ENCODE measurements around the gene CDH24. TPM values are rescaled to one million over a fixed set of nuclear protein-coding genes. Genes with fewer than 3 reads are reported as not detected.

Gene CDH24
- total and polyA plus RNA-seq, 2 of the 13 experiments (the other 11 are each of a cell fraction or from before 2014, with no cell fraction given) = 0.69 to 0.99 TPM

DNA sequence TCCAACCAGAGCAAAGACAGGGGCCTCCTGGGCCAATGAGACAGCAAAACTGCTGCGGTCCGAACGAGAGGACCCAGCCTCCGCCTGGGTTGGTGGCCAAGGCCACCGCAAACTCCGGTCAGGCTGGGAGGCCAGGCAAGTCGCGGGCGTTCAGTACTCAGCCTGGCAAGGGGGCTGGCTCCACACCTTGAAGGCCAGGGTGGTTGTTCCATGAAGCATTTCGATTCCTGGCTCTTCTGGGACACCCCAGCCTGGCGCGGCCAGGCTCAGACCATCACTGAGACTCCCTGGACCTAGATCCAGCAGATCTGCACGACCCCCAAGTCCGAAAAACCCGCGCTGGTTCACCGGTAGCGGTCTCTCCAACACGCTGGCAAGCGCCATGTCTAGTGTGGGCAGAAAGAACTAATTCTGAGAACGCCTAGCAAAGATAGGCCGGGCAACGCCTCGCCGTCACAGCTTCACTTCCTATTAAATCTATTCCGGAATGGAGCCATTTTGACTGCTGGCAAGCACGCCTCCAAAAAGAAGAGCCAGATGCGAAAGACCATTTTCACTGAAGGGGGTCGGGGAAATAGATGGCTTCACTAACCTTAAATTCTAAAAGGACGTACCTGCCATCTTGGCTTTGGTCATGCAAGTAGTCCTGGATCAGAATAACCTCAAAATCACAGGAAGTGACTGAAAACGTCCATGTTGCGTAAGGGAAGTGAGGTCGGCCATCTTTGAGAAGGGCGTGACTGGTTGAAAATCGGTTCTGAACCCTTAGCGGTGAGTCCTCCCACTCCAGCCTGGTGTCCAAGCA is 22.6 kb downstream of the CDH24 start, which contains the start of gene PSMB5 (continued):
- no peak for TF ChIP-seq TCF7L2 (IDR thresholded peaks at IDR 0.05; ENCODE audit: low read depth, low read length)
- TF ChIP-seq ONECUT2 (CRISPR knock-in tag; IDR thresholded peaks at IDR 0.05) = 0 out of 2 replicates have a peak, but pooled peaks have one; percentile 38
- peak; percentile 87 for TF ChIP-seq ZZZ3 (CRISPR knock-in tag; IDR thresholded peaks at IDR 0.05; ENCODE audit: borderline replicate concordance)
- TF ChIP-seq, protein P1, sequence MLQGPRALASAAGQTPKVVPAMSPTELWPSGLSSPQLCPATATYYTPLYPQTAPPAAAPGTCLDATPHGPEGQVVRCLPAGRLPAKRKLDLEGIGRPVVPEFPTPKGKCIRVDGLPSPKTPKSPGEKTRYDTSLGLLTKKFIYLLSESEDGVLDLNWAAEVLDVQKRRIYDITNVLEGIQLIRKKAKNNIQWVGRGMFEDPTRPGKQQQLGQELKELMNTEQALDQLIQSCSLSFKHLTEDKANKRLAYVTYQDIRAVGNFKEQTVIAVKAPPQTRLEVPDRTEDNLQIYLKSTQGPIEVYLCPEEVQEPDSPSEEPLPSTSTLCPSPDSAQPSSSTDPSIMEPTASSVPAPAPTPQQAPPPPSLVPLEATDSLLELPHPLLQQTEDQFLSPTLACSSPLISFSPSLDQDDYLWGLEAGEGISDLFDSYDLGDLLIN (CRISPR knock-in tag; IDR thresholded peaks at IDR 0.05; ENCODE audit: borderline replicate concordance) = peak; percentile 51; the same call in 1 of the 2 replicates
- no peak for TF ChIP-seq NCOA5 (CRISPR knock-in tag; IDR thresholded peaks at IDR 0.05)
- TF ChIP-seq ZNF567 (CRISPR knock-in tag; IDR thresholded peaks at IDR 0.05; ENCODE audit: borderline replicate concordance) = peak; percentile 89
- no peak for TF ChIP-seq CHCHD3 (CRISPR knock-in tag; IDR thresholded peaks at IDR 0.05)
- TF ChIP-seq, protein P2, sequence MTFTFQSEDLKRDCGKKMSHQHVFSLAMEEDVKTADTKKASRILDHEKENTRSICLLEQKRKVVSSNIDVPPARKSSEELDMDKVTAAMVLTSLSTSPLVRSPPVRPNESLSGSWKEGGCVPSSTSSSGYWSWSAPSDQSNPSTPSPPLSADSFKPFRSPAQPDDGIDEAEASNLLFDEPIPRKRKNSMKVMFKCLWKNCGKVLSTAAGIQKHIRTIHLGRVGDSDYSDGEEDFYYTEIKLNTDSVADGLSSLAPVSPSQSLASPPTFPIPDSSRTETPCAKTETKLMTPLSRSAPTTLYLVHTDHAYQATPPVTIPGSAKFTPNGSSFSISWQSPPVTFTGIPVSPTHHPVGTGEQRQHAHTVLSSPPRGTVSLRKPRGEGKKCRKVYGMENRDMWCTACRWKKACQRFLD (CRISPR knock-in tag; IDR thresholded peaks at IDR 0.05; ENCODE audit: borderline replicate concordance) = peak; percentile 96
- TF ChIP-seq ZMYM4 (CRISPR knock-in tag; IDR thresholded peaks at IDR 0.05) = peak; percentile 87
- peak; percentile 94 for TF ChIP-seq SMAD3 (CRISPR knock-in tag; IDR thresholded peaks at IDR 0.05)
- peak; percentile 96 for TF ChIP-seq REPIN1 (CRISPR knock-in tag; IDR thresholded peaks at IDR 0.05; ENCODE audit: borderline replicate concordance, low read depth)
- TF ChIP-seq ZNF598 (CRISPR knock-in tag; IDR thresholded peaks at IDR 0.05; ENCODE audit: borderline replicate concordance) = peak; percentile 93
- TF ChIP-seq GMEB1 (CRISPR knock-in tag; IDR thresholded peaks at IDR 0.05; ENCODE audit: borderline replicate concordance) = peak; percentile 99
- TF ChIP-seq BCL6 (CRISPR knock-in tag; IDR thresholded peaks at IDR 0.05) = peak; percentile 32; the same call in 1 of the 2 replicates
- peak; percentile 65 for TF ChIP-seq FOXO1 (CRISPR knock-in tag; IDR thresholded peaks at IDR 0.05)
- peak; percentile 7; the same call in 1 of the 2 replicates for TF ChIP-seq HNF4A (CRISPR knock-in tag; IDR thresholded peaks at IDR 0.05)
- TF ChIP-seq FOSL1 (CRISPR knock-in tag; IDR thresholded peaks at IDR 0.05; ENCODE audit: borderline replicate concordance) = no peak
- no peak for TF ChIP-seq SCMH1 (CRISPR knock-in tag; IDR thresholded peaks at IDR 0.05; ENCODE audit: borderline replicate concordance)
- TF ChIP-seq MED13 (CRISPR knock-in tag; IDR thresholded peaks at IDR 0.05) = peak; percentile 69
- TF ChIP-seq, protein P3, sequence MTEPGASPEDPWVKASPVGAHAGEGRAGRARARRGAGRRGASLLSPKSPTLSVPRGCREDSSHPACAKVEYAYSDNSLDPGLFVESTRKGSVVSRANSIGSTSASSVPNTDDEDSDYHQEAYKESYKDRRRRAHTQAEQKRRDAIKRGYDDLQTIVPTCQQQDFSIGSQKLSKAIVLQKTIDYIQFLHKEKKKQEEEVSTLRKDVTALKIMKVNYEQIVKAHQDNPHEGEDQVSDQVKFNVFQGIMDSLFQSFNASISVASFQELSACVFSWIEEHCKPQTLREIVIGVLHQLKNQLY (CRISPR knock-in tag; IDR thresholded peaks at IDR 0.05) = no peak
- peak; percentile 91; the same call in 1 of the 2 replicates for TF ChIP-seq SALL2 (CRISPR knock-in tag; IDR thresholded peaks at IDR 0.05)
- peak; percentile 96; the same call in 1 of the 2 replicates for TF ChIP-seq ZNF276 (CRISPR knock-in tag; IDR thresholded peaks at IDR 0.05; ENCODE audit: low read depth)
- peak; percentile 31; the same call in 1 of the 2 replicates for TF ChIP-seq ZNF816 (CRISPR knock-in tag; IDR thresholded peaks at IDR 0.05; ENCODE audit: borderline replicate concordance)
